HG02571 (cell line): ENCODE data around the gene POLR2I.

Experiments
- ATAC-seq: cut with Tn5 transposase; IDR thresholded peaks from one replicate; pipeline ENCODE4 v1.9.1; 2021; ENCODE audit warnings: mild to moderate bottlenecking, moderate library complexity; ENCODE audit not compliant: unreplicated experiment

Gene POLR2I

GRCh38 chr19:36114721-36115452, at the start of gene POLR2I:
POLR2I (minus strand) TSS chr19:36114875; CDS start chr19:36114856, 19 bp downstream.
- ATAC-seq, result peak; percentile 73

GRCh38 chr19:36163813-36164212, 49.1 kb upstream of the POLR2I start:
- no peak for ATAC-seq

- no peak for ATAC-seq
Measured at GRCh38 chr19:36160821-36161596, 46.3 kb upstream of the POLR2I start.

- ATAC-seq, result no peak
Measured at GRCh38 chr19:36153126-36153525, 38.5 kb upstream of the POLR2I start.

GRCh38 chr19:36152352-36153091, 37.8 kb upstream of the POLR2I start, which contains the start of gene COX7A1:
COX7A1 (minus strand) TSS chr19:36152447; CDS start chr19:36152407, 40 bp downstream.
- ATAC-seq, result no peak

- ATAC-seq, result no peak
Measured at GRCh38 chr19:36152019-36152351, 37.3 kb upstream of the POLR2I start.

- no peak for ATAC-seq
Measured at GRCh38 chr19:36151144-36152018, 36.7 kb upstream of the POLR2I start.

- ATAC-seq, result no peak
Measured at GRCh38 chr19:36150586-36150985, 35.9 kb upstream of the POLR2I start.

- ATAC-seq, result no peak
Measured at GRCh38 chr19:36149673-36150406, 35.2 kb upstream of the POLR2I start.

GRCh38 chr19:36144624-36145023, 29.9 kb upstream of the POLR2I start:
- no peak for ATAC-seq

GRCh38 chr19:36142496-36142895, 27.8 kb upstream of the POLR2I start:
- no peak for ATAC-seq

- no peak for ATAC-seq
Measured at GRCh38 chr19:36142046-36142445, 27.4 kb upstream of the POLR2I start.

- peak; percentile 48 for ATAC-seq
Measured at GRCh38 chr19:36141039-36141927, 26.6 kb upstream of the POLR2I start.

- ATAC-seq, result no peak
Measured at GRCh38 chr19:36140304-36141038, 25.8 kb upstream of the POLR2I start.

- ATAC-seq, result peak; percentile 74
Measured at GRCh38 chr19:36139473-36140303, 25.0 kb upstream of the POLR2I start, which contains the start of gene CAPNS1. CAPNS1 (plus strand) TSS chr19:36140066; CDS start chr19:36141012, 946 bp downstream.

GRCh38 chr19:36139120-36139472, 24.4 kb upstream of the POLR2I start:
- ATAC-seq, result no peak

- no peak for ATAC-seq
Measured at GRCh38 chr19:36136964-36137686, 22.4 kb upstream of the POLR2I start.
